Peyer's patch (tissue), 4 donors: ENCODE data around the gene SNTG2. TPM values are rescaled to one million over a fixed set of nuclear protein-coding genes. Genes with fewer than 3 reads are reported as not detected.
"Not testable (repeated sequence)": the region's sequence is repeated elsewhere in the genome, so short reads cannot be mapped to it uniquely, and the experiment has no call there.

Experiments
- DNase-seq, 3 donors: peaks; one replicate each; pipeline ENCODE4 v3.0.0-alpha.2; 2017 to 2019
- H3K27ac ChIP-seq, 4 donors: fragments of 200-600 bp; sonication (generic); one replicate each; pipeline ENCODE4 v1.5.1; 2016 to 2019
- H3K27me3 ChIP-seq, 2 donors: fragments of 200-600 bp; sonication (generic); one replicate each; pipeline ENCODE4 v1.5.1; 2019
- H3K36me3 ChIP-seq, 3 donors: fragments of 200-600 bp; sonication (generic); one replicate each; pipeline ENCODE4 v1.5.1; 2016 to 2019
- H3K4me1 ChIP-seq, 4 donors: fragments of 200-600 bp; sonication (generic); one replicate each; pipeline ENCODE4 v1.5.1; 2016 to 2019
- H3K4me3 ChIP-seq, 4 donors: fragments of 200-600 bp; sonication (generic); 1 replicate in 3 of 4; 2 replicates in 1 of 4; pipeline ENCODE4 v1.5.1; 2016 to 2019; ENCODE audit warnings: mild to moderate bottlenecking in 1 of 4
- H3K9me3 ChIP-seq, 4 donors: fragments of 200-600 bp; sonication (generic); one replicate each; pipeline ENCODE4 v1.5.1; 2016 to 2019; ENCODE audit warnings: mild to moderate bottlenecking in 1 of 4
- POLR2A ChIP-seq, 2 donors: fragments of 450-650 bp; IDR thresholded peaks; one replicate each; pipeline ENCODE4 v1.5.1; 2017; ENCODE audit warnings: antibody characterized with exemption in 2 of 2, mild to moderate bottlenecking in 2 of 2, moderate library complexity in 2 of 2
- total RNA-seq, 4 donors: library from RNA; depleted of rRNA; stranded (reverse); fragments of >200 nt; gene quantifications; one replicate each; pipeline ENCODE4 v1.1.0, GENCODE V29; 2016
- TF ChIP-seq, protein P1 (sequence below), 6 experiments: fragments of 450-650 bp in 4 of 6; fragments of 200-600 bp in 2 of 6; sonication (generic) in 1 of 6; IDR thresholded peaks; one replicate each; pipeline ENCODE4 v1.5.1; 2017 to 2019; ENCODE audit warnings: antibody characterized with exemption in 6 of 6, mild to moderate bottlenecking in 3 of 6, moderate library complexity in 1 of 6

Gene SNTG2
- total RNA-seq, 4 donors from 2014 or later: 1.8 to 65.2 (median 3.9) TPM

DNA sequence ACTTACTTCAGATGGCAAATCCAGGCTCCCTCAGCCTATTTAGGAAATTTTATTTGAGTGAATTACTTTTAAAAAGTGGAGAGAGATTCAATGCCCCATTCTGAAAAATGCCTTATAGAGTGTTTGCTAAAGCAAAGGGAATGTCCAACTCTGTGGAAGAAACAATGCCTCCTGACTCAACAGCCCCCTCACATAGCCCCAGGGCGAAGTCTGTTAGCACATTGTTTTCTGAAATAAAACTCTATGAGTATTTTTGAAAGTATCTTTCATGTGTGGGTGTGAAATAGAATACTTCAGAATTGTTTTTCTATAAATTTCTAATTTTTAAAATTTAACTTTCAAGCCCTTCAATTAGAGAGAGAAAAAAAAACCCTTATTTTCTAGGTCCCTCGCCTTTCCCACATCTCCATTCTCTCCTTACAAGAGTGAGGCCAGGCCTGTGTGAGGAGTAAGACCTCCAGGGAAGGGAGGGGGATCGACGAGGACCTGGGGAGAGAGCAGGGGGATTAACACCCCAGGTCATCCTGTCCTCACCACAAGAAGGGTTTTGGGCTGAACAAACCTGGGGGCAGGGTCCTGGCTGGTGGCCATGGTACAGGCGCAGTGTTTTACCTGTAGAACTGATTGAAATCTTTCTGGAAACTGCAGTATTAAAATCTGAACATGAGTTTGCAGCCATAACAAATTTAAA is 141.4 kb downstream of the SNTG2 start:
- H3K27ac ChIP-seq: no peak overlapping the region
- no peaks in the 10 kb centered on the region for H3K4me1 ChIP-seq
- no peak for DNase-seq
- H3K27me3 ChIP-seq: no peaks in the 10 kb centered on the region
- H3K4me3 ChIP-seq: no peak overlapping the region
- H3K9me3 ChIP-seq: no peaks in the 10 kb centered on the region
- TF ChIP-seq, protein P1, sequence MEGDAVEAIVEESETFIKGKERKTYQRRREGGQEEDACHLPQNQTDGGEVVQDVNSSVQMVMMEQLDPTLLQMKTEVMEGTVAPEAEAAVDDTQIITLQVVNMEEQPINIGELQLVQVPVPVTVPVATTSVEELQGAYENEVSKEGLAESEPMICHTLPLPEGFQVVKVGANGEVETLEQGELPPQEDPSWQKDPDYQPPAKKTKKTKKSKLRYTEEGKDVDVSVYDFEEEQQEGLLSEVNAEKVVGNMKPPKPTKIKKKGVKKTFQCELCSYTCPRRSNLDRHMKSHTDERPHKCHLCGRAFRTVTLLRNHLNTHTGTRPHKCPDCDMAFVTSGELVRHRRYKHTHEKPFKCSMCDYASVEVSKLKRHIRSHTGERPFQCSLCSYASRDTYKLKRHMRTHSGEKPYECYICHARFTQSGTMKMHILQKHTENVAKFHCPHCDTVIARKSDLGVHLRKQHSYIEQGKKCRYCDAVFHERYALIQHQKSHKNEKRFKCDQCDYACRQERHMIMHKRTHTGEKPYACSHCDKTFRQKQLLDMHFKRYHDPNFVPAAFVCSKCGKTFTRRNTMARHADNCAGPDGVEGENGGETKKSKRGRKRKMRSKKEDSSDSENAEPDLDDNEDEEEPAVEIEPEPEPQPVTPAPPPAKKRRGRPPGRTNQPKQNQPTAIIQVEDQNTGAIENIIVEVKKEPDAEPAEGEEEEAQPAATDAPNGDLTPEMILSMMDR (IDR thresholded peaks at IDR 0.05): no peak
- no peak for TF ChIP-seq POLR2A (IDR thresholded peaks at IDR 0.05)
- H3K36me3 ChIP-seq: no peaks in the 10 kb centered on the region

DNA sequence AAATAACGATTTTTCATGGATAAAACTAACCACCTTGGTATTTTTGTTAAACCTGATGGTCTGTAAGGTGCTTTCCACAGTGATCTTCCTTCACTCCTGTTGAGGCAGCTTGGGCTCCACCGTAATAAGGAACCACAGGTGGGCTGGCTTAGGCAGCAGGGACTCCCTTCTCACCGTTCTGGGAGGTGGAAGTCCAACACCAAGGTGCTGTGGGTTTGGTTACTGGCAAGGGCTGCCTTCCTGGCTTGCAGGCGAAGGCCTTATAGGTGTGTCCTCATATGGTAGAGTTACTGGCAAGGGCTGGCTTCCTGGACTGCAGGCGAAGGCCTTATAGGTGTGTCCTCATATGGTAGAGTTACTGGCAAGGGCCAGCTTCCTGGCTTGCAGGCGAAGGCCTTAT is 143.0 kb downstream of the SNTG2 start:
- H3K27me3 ChIP-seq, H3K27ac ChIP-seq, H3K4me3 ChIP-seq, H3K4me1 ChIP-seq, H3K9me3 ChIP-seq, H3K36me3 ChIP-seq, DNase-seq: not testable (repeated sequence)

GRCh38 chr2:1097101-1097500 is 146.5 kb downstream of the SNTG2 start:
- H3K4me3 ChIP-seq: no peak overlapping the region
- H3K9me3 ChIP-seq: peaks cover 0 to 8% (median 0%) of the 10 kb centered on the region in 4 donors
- H3K4me1 ChIP-seq: no peaks in the 10 kb centered on the region
- no peaks in the 10 kb centered on the region for H3K36me3 ChIP-seq
- H3K27ac ChIP-seq: no peak overlapping the region
- no peak for TF ChIP-seq POLR2A (IDR thresholded peaks at IDR 0.05)
- TF ChIP-seq, protein P1 (IDR thresholded peaks at IDR 0.05): no peak
- H3K27me3 ChIP-seq: no peaks in the 10 kb centered on the region
- no peak for DNase-seq

DNA sequence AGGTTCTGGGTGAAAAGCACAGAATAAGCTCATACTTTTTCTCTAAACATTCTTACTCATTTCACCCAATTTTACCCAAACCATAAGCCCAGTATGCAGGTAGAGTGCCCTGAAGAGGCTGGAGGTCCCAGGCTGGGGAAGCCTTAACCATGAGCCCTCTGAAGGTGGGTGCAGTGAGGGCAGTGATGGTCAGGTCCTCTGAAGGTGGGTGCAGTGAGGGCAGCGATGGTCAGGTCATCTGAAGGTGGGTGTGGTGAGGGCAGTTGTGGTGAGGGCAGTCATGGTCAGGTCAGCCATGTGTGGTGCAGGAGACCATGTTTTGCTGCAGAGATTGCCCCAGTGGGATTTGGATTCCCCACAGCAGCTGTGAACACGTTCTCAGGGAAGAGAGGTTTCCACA is 148.8 kb downstream of the SNTG2 start:
- H3K27me3 ChIP-seq: no peaks in the 10 kb centered on the region
- H3K4me1 ChIP-seq: no peaks in the 10 kb centered on the region
- H3K4me3 ChIP-seq: no peak overlapping the region
- H3K27ac ChIP-seq: no peak overlapping the region
- DNase-seq: no peak
- TF ChIP-seq POLR2A (IDR thresholded peaks at IDR 0.05): no peak
- TF ChIP-seq, protein P1 (IDR thresholded peaks at IDR 0.05): no peak
- no peaks in the 10 kb centered on the region for H3K36me3 ChIP-seq
- peaks cover 0 to 8% (median 0%) of the 10 kb centered on the region in 4 donors for H3K9me3 ChIP-seq

- H3K4me3 ChIP-seq: no peak overlapping the region
- H3K9me3 ChIP-seq: peaks cover 0 to 8% (median 0%) of the 10 kb centered on the region in 4 donors
- H3K27me3 ChIP-seq: no peaks in the 10 kb centered on the region
- no peaks in the 10 kb centered on the region for H3K36me3 ChIP-seq
- H3K4me1 ChIP-seq: no peaks in the 10 kb centered on the region
- TF ChIP-seq, protein P1 (IDR thresholded peaks at IDR 0.05): no peak
- no peak for TF ChIP-seq POLR2A (IDR thresholded peaks at IDR 0.05)
- no peak overlapping the region for H3K27ac ChIP-seq
- DNase-seq: peak in 1 of 3 donors; percentile 19
These were observed 150.5 kb downstream of the SNTG2 start for GRCh38 chr2:1101011-1101782.

DNA sequence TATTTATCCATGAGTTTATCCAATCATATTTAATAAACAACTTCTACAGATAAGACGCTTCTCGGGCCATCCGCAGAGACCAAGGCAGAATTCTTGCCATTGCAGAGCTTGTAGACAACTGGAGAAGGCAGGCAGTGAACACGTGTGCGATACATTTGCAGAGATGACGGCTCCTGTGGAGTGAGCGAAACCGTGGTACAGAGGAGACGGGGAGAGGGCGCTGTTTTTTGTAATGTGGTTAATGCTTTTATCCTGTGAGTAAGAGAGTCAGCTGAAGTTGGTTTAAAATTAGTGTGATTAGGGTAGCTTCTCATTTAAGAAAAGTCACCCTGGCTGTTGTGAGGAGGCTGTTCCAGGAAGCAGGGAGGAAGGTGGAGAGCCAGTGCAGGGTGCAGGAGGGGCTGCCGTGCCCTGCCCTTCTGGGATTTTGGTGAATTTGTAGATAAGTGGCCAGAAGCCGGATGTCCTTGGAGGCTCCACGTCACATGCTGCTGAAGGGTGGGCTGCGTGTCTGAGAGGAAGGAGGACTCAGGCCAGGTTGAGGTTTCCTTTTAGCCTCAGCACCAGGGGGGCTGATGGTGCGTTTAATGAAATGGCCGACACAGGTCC is 151.4 kb downstream of the SNTG2 start:
- no peak overlapping the region for H3K27ac ChIP-seq
- no peaks in the 10 kb centered on the region for H3K4me1 ChIP-seq
- H3K4me3 ChIP-seq: no peak overlapping the region
- TF ChIP-seq, protein P1 (IDR thresholded peaks at IDR 0.05): no peak
- TF ChIP-seq POLR2A (IDR thresholded peaks at IDR 0.05): no peak
- no peaks in the 10 kb centered on the region for H3K27me3 ChIP-seq
- no peaks in the 10 kb centered on the region for H3K36me3 ChIP-seq
- H3K9me3 ChIP-seq: peaks cover 0 to 8% (median 0%) of the 10 kb centered on the region in 4 donors
- DNase-seq: no peak
